ENCODE data around the gene SEMA5B. TPM values are rescaled to one million over a fixed set of nuclear protein-coding genes. Genes with fewer than 3 reads are reported as not detected.

Gene SEMA5B
- total RNA-seq (ENCODE audit: unreplicated experiment): 61.1 TPM
- long read RNA-seq, partial matches to known transcripts: 13 of 26 reads
- long read RNA-seq, other reads (novel, unspliced or antisense): 13 of 26 reads

- H3K27ac Mint-ChIP-seq (ENCODE audit: unreplicated experiment): peak within 1 kb of the TSS; percentile 62
- H3K4me1 Mint-ChIP-seq (ENCODE audit: low read depth, unreplicated experiment): peaks cover 21% of the 10 kb centered on the region
- peak; percentile 81 for DNase-seq
Measured at GRCh38 chr3:123027292-123028232, at the start of gene SEMA5B. Gene SEMA5B, minus strand, starts transcription at chr3:123027763. Its CDS starts 66,500 bp downstream, at chr3:122961263.

GRCh38 chr3:123076496-123077418, 49.2 kb upstream of the SEMA5B start:
- peaks cover 3% of the 10 kb centered on the region for H3K9me3 Mint-ChIP-seq (ENCODE audit: unreplicated experiment)
- no peak overlapping the region for H3K4me3 Mint-ChIP-seq (ENCODE audit: unreplicated experiment)
- peaks cover 3% of the 10 kb centered on the region for H3K27me3 Mint-ChIP-seq (ENCODE audit: unreplicated experiment)
- no peak for TF ChIP-seq CTCF (IDR thresholded peaks at IDR 0.05; ENCODE audit: partially characterized antibody, unreplicated experiment)
- H3K27ac Mint-ChIP-seq (ENCODE audit: unreplicated experiment): no peak overlapping the region
- no peak for DNase-seq
- H3K4me1 Mint-ChIP-seq (ENCODE audit: low read depth, unreplicated experiment): peaks cover 59% of the 10 kb centered on the region
- H3K36me3 Mint-ChIP-seq (ENCODE audit: unreplicated experiment): no peaks in the 10 kb centered on the region

More at GRCh38 chr3:123027292-123028232, at the start of gene SEMA5B:
- Mint-ChIP-seq H3K4me3 (ENCODE audit: unreplicated experiment) (peak within 1 kb of the TSS; percentile 85), H3K9me3 (ENCODE audit: unreplicated experiment) (peaks cover 4% of the 10 kb centered on the region), H3K27me3 (ENCODE audit: unreplicated experiment) (peaks cover 7% of the 10 kb centered on the region), H3K36me3 (ENCODE audit: unreplicated experiment) (no peaks in the 10 kb centered on the region)
- TF ChIP-seq CTCF (IDR thresholded peaks at IDR 0.05; ENCODE audit: partially characterized antibody, unreplicated experiment): no peak

- Mint-ChIP-seq H3K36me3 (ENCODE audit: unreplicated experiment) (no peaks in the 10 kb centered on the region), H3K27me3 (ENCODE audit: unreplicated experiment) (peaks cover 1% of the 10 kb centered on the region), H3K9me3 (ENCODE audit: unreplicated experiment) (peaks cover 3% of the 10 kb centered on the region), H3K4me1 (ENCODE audit: low read depth, unreplicated experiment) (peaks cover 59% of the 10 kb centered on the region), H3K4me3 (ENCODE audit: unreplicated experiment) (no peak overlapping the region), H3K27ac (ENCODE audit: unreplicated experiment) (peak overlapping the region; percentile 41)
- DNase-seq: no peak
- no peak for TF ChIP-seq CTCF (IDR thresholded peaks at IDR 0.05; ENCODE audit: partially characterized antibody, unreplicated experiment)
Measured at GRCh38 chr3:123076112-123076495, 48.5 kb upstream of the SEMA5B start.

- peak overlapping the region; percentile 9 for H3K27ac Mint-ChIP-seq (ENCODE audit: unreplicated experiment)
Measured at GRCh38 chr3:123075359-123075758, 47.8 kb upstream of the SEMA5B start.

More at GRCh38 chr3:123075359-123075758, 47.8 kb upstream of the SEMA5B start:
- Mint-ChIP-seq H3K9me3 (ENCODE audit: unreplicated experiment) (peaks cover 3% of the 10 kb centered on the region), H3K4me1 (ENCODE audit: low read depth, unreplicated experiment) (peaks cover 59% of the 10 kb centered on the region), H3K27me3 (ENCODE audit: unreplicated experiment) (peaks cover 1% of the 10 kb centered on the region), H3K4me3 (ENCODE audit: unreplicated experiment) (no peak overlapping the region), H3K36me3 (ENCODE audit: unreplicated experiment) (no peaks in the 10 kb centered on the region)
- TF ChIP-seq CTCF (IDR thresholded peaks at IDR 0.05; ENCODE audit: partially characterized antibody, unreplicated experiment): no peak
- no peak for DNase-seq

All from glutamatergic neuron (in vitro differentiated cells).